Activated CD4-positive, alpha-beta T cell treated with anti-CD3 and anti-CD28 coated beads, Interleukin-10, Interleukin-2, amounts not matched to agents 100 ng/mL and 50 ng/mL, durations not matched to agents 16 hours and 8 hours (primary cell): ENCODE data around the gene C5orf24.
A peak's percentile ranks its signal among the peaks of the same experiment; 100 is the strongest.
"Not testable (repeated sequence)": the region's sequence is repeated elsewhere in the genome, so short reads cannot be mapped to it uniquely, and the experiment has no call there.

Experiments used
- DNase-seq: peaks from one replicate; pipeline ENCODE4 v3.0.0-alpha.2; 2020

The C5orf24 gene

DNA sequence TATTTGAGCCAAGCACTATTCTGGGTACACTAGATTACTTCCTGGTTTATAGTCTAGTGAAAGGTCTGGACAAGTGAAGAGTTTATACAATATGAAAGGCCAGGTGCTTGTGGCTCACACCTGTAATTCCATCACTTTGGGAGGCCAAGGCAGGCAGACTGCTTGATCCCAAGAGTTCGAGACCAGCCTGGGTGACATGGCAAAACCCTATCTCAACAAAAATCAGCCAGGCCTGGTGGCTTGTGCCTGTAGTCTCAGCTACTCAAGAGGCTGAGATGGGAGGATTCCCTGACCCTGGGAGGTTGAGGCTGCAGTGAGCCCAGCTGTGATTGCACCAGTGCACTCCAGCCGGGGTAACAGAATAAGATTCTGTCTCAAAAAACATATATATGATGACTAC is 18.9 kb downstream of the C5orf24 start:
- no peak for DNase-seq

GRCh38 chr5:134873494-134873893 is 27.7 kb downstream of the C5orf24 start:
- peak; percentile 32 for DNase-seq

DNA sequence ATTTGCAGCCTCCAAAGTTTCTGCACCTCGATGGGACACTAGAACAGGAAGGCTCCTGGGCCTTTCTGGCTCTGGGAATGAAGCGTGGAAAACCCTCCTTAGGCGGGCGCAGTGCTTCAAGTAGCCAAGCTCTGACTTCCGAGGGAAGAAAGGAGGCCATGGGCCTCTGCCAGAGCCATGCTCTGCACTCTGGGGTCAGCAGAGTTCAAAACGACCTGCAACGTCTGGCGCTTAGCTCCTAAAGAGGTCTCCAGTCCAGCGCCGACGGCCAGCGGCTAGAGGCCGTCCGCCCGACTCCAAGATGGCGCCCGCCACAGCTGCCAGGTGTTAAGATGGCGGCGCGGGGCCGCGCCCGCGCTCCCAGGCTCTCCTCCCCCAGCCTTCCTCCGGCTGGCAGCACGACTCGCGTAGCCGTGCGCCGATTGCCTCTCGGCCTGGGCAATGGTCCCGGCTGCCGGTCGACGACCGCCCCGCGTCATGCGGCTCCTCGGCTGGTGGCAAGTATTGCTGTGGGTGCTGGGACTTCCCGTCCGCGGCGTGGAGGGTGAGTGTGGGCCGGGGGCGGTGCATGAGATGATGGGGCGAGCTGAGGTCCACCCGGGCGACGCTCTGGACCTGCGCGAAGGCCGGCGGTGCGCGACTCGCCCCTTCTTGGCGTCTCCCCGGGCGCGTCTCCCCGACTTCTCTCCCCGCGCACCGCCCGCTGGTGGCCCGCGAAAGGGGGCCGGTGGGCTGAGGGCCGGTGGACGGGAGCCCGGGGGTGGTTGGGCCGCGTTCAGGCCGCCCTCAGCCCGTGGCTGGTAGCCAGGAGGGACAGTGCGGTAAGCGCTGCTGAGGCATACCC is 28.4 kb downstream of the C5orf24 start, which contains the start of gene TXNDC15:
Gene TXNDC15 (plus strand): TSS at position 385 of the 844 bp plus-strand sequence. CDS start 57 bp downstream, at position 442.
- peak; percentile 87 for DNase-seq

DNA sequence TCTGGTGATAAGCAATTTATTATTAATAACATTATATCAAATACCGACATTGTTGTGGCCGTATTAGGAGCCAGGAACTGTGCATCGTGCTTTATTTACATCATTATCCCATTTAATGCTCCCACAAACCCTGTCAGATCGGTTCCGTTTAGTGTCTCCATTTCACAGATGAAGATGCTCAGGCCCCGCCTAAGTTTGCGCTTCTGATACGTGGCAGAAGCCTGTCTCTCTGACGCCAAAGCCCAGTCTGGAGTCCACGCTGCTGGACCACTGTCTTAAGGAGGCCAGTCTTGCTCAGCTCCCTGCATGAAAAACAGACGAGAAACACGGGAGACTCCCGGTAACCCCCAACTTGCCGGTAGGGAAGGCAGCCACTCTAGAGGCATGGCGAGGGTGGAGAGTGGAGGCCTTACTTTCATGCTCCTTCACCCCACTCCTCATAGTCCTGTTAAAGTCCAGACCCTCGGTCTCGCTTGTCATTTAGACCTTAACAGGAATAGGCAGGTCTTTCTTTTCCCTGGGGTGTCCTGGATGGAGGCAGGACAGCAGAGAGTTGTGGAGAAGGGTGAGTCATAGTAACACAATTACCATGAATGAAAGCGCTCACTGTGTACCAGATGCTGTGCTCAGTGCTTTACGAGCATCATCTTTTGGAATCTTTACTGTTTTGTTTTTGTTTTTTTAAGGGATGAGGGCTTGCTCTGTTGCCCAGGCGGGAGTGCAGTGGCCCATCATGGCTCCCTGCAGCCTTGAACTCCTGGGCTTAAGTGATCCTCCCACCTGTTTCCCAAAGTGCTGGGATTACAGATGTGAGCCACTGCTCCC is 29.3 kb downstream of the C5orf24 start:
- peak; percentile 66 for DNase-seq

- peak; percentile 28 for DNase-seq
These were observed 31.4 kb downstream of the C5orf24 start for GRCh38 chr5:134877159-134877558.

DNA sequence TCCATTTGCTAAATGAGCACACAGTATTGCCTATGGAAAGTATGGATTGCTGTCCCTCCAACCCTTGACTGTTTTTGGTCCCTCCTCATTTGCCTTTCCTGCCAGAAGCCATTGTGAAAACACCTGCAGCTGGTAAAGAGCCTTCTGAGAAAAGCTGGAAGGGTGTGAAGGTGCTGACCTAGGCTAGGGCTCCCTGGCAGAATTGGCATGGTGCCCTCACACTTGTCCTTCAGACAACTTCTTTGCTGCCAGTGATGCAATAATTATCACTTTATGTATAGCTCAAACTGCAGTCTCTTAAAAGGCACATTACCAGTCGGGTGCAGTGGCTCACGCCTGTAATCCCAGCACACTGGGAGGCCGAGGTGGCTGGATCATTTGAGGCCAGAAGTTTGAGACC is 32.6 kb downstream of the C5orf24 start:
- DNase-seq: no peak

DNA sequence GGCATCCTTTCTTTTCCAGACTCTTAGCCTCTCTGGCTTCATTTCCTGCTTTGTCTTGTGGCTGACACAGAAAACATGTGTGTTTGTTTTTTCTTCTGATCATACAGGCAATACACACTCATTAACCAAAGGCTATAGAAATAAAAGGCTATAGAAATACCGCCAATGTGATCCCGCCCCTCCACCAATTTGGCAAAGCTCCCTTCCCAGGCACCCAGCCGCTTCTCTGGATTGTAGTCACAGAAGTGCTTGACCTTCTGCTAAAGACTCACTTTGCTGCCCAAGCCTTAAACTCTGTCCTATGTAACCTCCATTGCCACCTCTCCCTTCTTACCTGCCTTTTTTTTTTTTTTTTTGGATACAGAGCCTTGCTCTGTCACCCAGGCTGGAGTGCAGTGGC is 33.7 kb downstream of the C5orf24 start:
- DNase-seq: no peak

DNA sequence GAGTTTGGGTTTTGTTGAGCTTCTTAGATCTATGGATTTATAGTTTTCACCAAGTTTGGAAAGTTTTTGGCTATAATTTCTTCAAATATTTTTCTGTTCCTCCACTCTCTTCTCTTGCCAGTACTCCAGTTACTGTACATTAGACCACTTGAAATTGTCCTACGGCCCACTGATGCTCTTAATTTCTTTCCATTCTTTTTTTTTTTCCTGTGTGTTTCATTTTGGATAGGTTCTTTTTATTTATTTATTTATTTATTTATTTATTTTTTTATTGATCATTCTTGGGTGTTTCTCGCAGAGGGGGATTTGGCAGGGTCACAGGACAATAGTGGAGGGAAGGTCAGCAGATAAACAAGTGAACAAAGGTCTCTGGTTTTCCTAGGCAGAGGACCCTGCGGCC is 35.2 kb downstream of the C5orf24 start:
- not testable (repeated sequence) for DNase-seq

DNA sequence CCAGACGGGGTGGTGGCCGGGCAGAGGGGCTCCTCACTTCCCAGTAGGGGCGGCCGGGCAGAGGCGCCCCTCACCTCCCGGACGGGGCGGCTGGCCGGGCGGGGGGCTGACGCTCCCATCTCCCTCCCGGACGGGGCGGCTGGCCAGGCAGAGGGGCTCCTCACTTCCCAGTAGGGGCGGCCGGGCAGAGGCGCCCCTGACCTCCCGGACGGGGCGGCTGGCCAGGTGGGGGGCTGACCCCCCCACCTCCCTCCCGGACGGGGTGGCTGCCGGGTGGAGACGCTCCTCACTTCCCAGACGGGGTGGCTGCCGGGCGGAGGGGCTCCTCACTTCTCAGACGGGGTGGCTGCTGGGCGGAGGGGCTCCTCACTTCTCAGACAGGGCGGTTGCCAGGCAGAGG is 35.9 kb downstream of the C5orf24 start:
- DNase-seq: not testable (repeated sequence)

DNA sequence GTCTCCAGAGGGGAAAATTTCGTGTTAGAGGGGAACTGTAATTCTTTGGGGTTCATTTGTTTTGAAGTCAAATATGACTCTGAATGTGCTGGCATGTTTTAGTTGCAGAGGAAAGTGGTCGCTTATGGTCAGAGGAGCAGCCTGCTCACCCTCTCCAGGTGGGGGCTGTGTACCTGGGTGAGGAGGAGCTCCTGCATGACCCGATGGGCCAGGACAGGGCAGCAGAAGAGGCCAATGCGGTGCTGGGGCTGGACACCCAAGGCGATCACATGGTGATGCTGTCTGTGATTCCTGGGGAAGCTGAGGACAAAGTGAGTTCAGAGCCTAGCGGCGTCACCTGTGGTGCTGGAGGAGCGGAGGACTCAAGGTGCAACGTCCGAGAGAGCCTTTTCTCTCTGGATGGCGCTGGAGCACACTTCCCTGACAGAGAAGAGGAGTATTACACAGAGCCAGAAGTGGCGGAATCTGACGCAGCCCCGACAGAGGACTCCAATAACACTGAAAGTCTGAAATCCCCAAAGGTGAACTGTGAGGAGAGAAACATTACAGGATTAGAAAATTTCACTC is 41.9 kb downstream of the C5orf24 start:
- no peak for DNase-seq

DNA sequence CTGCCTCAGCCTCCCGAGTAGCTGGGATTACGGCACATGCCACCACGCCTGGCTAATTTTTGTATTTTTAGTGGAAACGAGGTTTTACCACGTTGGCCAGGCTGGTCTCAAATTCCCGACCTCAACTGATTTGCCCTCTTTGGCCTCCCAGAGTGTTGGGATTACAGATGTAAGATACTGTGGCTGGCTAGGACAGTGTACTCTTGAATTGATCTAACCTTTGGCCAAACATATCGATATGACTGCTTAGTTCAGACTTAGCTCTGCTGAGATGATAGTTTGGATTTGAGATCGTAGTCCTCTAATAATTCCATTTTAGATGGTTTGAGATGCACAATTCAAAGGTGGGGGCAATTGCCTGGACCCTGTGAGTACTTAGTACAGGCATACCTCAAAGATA is 43.6 kb downstream of the C5orf24 start:
- no peak for DNase-seq

DNA sequence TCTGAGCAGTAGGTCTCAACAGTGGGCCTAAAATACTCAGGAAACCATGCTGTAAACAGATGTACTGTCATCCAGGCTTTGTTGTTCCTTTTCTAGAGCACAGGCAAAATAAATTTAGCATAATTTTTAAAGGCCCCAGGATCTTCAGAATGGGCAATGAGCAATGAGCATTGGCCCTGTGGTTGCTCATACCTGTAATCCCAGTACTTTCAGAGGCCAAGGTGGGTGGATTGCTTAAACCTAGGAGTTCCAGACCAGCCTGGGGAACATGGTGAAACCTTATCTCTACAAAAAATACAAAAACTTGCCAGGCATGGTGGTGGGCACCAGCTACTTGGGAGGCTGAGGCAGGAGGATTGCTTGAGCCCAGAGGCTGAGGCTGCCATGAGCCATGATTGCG is 45.7 kb downstream of the C5orf24 start:
- no peak for DNase-seq

DNA sequence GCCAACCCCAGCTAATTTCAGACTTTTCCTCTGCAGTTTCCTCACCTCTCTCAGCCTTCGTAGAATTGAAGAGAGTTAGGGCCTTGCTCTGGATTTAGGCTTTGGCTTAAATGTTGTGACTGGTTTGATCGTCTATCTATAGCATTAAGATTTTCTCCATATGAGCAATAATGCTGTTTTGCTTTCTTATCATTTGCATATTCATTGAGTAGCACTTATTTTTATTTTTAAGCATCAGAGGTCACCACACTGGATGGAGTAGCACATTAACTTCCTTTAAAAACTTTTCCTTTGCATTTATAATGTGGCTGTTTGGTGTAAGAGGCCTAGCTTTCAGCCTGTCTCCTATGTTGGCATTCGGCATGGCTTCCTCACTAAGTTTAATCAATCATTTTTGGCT is 46.5 kb downstream of the C5orf24 start:
- no peak for DNase-seq

- no peak for DNase-seq
These were observed 47.2 kb downstream of the C5orf24 start for GRCh38 chr5:134892926-134893325.

GRCh38 chr5:134893748-134894505 is 48.2 kb downstream of the C5orf24 start:
- DNase-seq: no peak

DNA sequence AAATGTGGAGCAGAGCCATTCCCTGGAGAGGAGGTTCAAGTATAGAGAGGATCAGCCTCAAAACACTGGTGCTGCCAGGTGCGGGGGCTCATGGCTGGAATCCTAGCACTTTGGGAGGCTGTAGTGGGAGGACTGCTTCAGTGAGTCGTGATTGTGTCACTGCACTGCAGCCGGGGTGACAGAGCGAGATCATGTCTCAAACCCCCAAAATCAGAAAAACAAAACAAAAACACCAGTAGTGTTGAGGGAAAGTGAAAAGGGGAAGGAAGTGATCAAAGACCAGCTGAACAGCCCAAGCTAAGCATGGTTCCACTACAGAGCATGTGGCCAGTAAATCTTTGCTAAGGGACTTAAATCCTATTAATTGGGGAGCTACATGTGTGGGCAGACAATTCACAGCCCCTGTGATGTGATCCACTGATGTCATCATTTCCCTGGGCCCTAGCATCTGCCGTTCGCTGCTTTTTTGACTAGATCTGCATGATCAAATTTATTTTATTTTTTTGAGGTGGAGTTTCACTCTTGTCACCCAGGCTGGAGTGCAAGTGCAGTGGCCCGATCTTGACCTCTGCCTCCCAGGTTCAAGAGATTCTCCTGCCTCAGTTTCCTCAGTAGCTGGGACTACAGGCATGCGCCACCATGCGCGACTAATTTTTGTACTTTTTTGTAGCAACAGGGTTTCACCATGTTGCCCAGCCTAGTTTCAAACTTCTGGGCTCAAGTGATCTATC is 56.5 kb downstream of the C5orf24 start:
- no peak for DNase-seq

DNA sequence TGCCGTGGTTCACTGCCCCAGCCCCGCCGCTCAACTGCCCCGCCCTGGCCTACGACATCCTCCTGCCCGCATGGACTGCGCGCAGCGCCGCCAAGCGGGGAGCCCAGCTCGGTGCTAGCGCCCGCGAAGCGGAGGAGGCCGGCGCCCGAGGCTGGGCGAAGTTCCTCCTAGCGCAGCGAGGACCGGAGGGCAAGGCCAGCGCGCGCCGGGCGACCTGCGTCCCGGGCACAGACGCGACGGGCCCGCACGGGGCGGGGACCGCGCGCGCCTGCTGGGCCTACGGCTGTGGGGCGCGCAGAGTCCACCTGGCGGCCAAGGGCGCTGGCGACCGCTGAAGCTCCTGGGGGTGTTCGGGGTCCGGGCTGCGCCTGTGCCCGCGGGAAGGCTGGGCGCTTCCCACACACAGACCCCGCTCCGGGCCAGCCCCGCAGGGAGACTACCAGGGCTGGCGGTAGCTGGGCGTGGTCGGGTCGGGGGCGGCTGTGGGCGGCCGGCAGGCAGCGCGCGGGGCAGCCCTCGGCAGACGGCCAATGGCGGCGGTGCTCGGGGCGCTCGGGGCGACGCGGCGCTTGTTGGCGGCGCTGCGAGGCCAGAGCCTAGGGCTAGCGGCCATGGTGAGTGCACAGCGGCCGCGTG is 59.0 kb downstream of the C5orf24 start, which contains the start of gene PCBD2:
Gene PCBD2 (plus strand): TSS at position 522 of the 636 bp plus-strand sequence. CDS start 9 bp downstream, at position 531.
- DNase-seq: peak; percentile 97

DNA sequence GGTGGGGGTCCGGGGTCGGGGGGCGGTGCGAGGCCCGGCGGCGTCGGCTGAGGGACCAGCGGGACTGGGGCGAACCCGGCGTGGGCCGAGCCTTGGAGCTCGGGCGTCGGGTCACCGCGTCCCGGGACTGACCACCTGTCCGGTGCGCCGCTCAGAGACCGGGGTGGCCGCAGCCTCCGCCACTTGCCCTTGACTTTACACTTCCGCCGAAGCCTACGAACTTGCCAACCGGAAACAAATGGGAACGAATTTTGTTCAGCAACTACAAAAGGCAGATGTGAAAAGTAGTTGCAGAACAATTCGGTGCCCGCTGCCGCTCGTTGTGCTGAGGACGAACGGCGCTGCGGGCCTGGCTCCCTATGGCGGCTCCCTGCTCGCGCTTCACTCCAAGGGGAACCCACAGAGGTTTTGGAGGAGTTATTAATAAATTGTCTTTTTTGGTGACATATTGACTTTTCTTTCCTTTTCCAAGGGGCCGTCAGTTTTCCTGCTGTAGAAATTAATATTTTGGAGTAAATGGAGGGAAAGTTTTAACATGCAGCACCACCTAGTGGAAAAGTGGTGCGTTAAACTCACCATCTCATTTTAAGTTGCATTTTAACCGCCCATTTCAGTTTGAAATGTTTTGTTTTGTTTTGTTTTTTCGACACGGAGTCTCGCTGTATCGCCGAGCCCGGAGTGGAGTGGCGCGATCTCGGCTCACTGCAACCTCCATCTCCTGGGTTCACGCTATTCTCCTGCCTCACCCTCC is 59.7 kb downstream of the C5orf24 start:
- DNase-seq: peak; percentile 70

GRCh38 chr5:134906811-134907210 is 61.0 kb downstream of the C5orf24 start:
- DNase-seq: no peak
